Activated B cell treated with CpG ODN at 0.5 μM for 24 hours (primary cell): ENCODE measurements around the gene MRPS33. TPM values are rescaled to one million over a fixed set of nuclear protein-coding genes. Genes with fewer than 3 reads are reported as not detected.

Source experiments
- ATAC-seq: fragments of 200-7000 bp; cut with Tn5 transposase; one replicate; pipeline ENCODE4 v1.10.0; 2021; ENCODE audit warnings: low read depth, mild to moderate bottlenecking, moderate library complexity
- CTCF ChIA-PET: fragments of 350-600 bp; sonication (Branson Sonifier 250); formaldehyde crosslinking; loops from one replicate; lab custom pipeline; 2021; ENCODE audit warnings: antibody characterized with exemption; lab: Charles Lee
- POLR2A ChIA-PET: fragments of 350-600 bp; sonication (Branson Sonifier 250); formaldehyde crosslinking; loops from one replicate; lab custom pipeline; 2021; ENCODE audit warnings: antibody characterized with exemption; lab: Charles Lee
- DNase-seq: peaks from one replicate; pipeline ENCODE4 v3.0.0; 2022
- H3K27ac Mint-ChIP-seq: one replicate; pipeline ENCODE4 v1.8.0; 2020; ENCODE audit warnings: mixed read lengths
- H3K27me3 Mint-ChIP-seq: one replicate; pipeline ENCODE4 v1.8.0; 2021; ENCODE audit warnings: mixed read lengths
- H3K36me3 Mint-ChIP-seq: one replicate; pipeline ENCODE4 v1.8.0; 2021; ENCODE audit warnings: low read depth, mixed read lengths
- H3K4me1 Mint-ChIP-seq: one replicate; pipeline ENCODE4 v1.8.0; 2021; ENCODE audit warnings: mixed read lengths
- H3K4me3 Mint-ChIP-seq: one replicate; pipeline ENCODE4 v1.8.0; 2020; ENCODE audit warnings: mild to moderate bottlenecking, mixed read lengths
- H3K9me3 Mint-ChIP-seq: one replicate; pipeline ENCODE4 v1.8.0; 2020; ENCODE audit warnings: mixed read lengths
- CTCF ChIP-seq: fragments of 200-600 bp; IDR thresholded peaks from one replicate; pipeline ENCODE4 v1.8.0; 2022; ENCODE audit warnings: antibody characterized with exemption, mild to moderate bottlenecking
- intact Hi-C: fragments of 100-400 bp; cut with micrococcal nuclease; formaldehyde crosslinking; loops from one replicate; pipeline ENCODE4 v1.15.1; 2024
- total RNA-seq: library from RNA; stranded (reverse); gene quantifications from 2 replicates; pipeline ENCODE4 v1.2.3, GENCODE V29; 2022

The MRPS33 gene
- total RNA-seq, 1 donor from 2014 or later = 37.5 TPM

- no peak for TF ChIP-seq CTCF
- peaks cover 10% of the 10 kb centered on the region for H3K36me3 Mint-ChIP-seq
- H3K27ac Mint-ChIP-seq = no peak overlapping the region
- no peak overlapping the region for H3K4me3 Mint-ChIP-seq
- H3K4me1 Mint-ChIP-seq = no peaks in the 10 kb centered on the region
- DNase-seq (no peak), ATAC-seq (no peak)
- intact Hi-C loops = no loop called here
- no peaks in the 10 kb centered on the region for H3K9me3 Mint-ChIP-seq
- ChIA-PET POLR2A (no interaction called here), CTCF (interaction anchor here (0.7 kb wide), 1 partner anchor 16 kb away, joined by 3 read pairs; no protein-coding TSS in a partner anchor)
- H3K27me3 Mint-ChIP-seq = peaks cover 2% of the 10 kb centered on the region
Measured at GRCh38 chr7:141001546-141001945, 13.2 kb downstream of the MRPS33 start.

- H3K36me3 Mint-ChIP-seq = peaks cover 6% of the 10 kb centered on the region
- no peak for TF ChIP-seq CTCF
- ATAC-seq = no peak
- H3K4me1 Mint-ChIP-seq = no peaks in the 10 kb centered on the region
- no peak overlapping the region for H3K4me3 Mint-ChIP-seq
- H3K27me3 Mint-ChIP-seq = peaks cover 4% of the 10 kb centered on the region
- intact Hi-C loops = no loop called here
- ChIA-PET POLR2A (no interaction called here), CTCF (interaction anchor here (0.7 kb wide), 1 partner anchor 16 kb away, joined by 3 read pairs; no protein-coding TSS in a partner anchor)
- no peak overlapping the region for H3K27ac Mint-ChIP-seq
- no peaks in the 10 kb centered on the region for H3K9me3 Mint-ChIP-seq
- no peak for DNase-seq
Measured at GRCh38 chr7:141001122-141001521, 13.6 kb downstream of the MRPS33 start.

- TF ChIP-seq CTCF = no peak
- Mint-ChIP-seq H3K4me1 (no peaks in the 10 kb centered on the region), H3K9me3 (no peaks in the 10 kb centered on the region), H3K27ac (no peak overlapping the region), H3K4me3 (no peak overlapping the region), H3K27me3 (peaks cover 4% of the 10 kb centered on the region), H3K36me3 (no peaks in the 10 kb centered on the region)
- DNase-seq (no peak), ATAC-seq (no peak)
- ChIA-PET POLR2A (no interaction called here), CTCF (no interaction called here)
- intact Hi-C loops = no loop called here
Measured at GRCh38 chr7:140998715-140999114, 16.0 kb downstream of the MRPS33 start.

GRCh38 chr7:140992422-140992821 lies 22.3 kb downstream of the MRPS33 start:
- Mint-ChIP-seq H3K4me1 (no peaks in the 10 kb centered on the region), H3K27me3 (peaks cover 8% of the 10 kb centered on the region), H3K9me3 (no peaks in the 10 kb centered on the region), H3K27ac (no peak overlapping the region), H3K4me3 (no peak overlapping the region), H3K36me3 (no peaks in the 10 kb centered on the region)
- CTCF ChIA-PET = no interaction called here
- DNase-seq = no peak
- ATAC-seq = no peak
- POLR2A ChIA-PET = no interaction called here
- intact Hi-C loops = no loop called here
- TF ChIP-seq CTCF = no peak

- ChIA-PET CTCF (no interaction called here), POLR2A (no interaction called here)
- ATAC-seq (no peak), DNase-seq (no peak)
- intact Hi-C loops = no loop called here
- no peak overlapping the region for H3K27ac Mint-ChIP-seq
- no peaks in the 10 kb centered on the region for H3K9me3 Mint-ChIP-seq
- TF ChIP-seq CTCF = no peak
- no peaks in the 10 kb centered on the region for H3K4me1 Mint-ChIP-seq
- H3K36me3 Mint-ChIP-seq = no peaks in the 10 kb centered on the region
- H3K27me3 Mint-ChIP-seq = peaks cover 12% of the 10 kb centered on the region
- no peak overlapping the region for H3K4me3 Mint-ChIP-seq
Measured at GRCh38 chr7:140990193-140990962, 24.4 kb downstream of the MRPS33 start.
